ENCODE measurements around the gene KLF17. TPM values are rescaled to one million over a fixed set of nuclear protein-coding genes. Genes with fewer than 3 reads are reported as not detected.

Gene KLF17
- total and polyA plus RNA-seq, 2 experiments from 2014 or later = not detected

GRCh38 chr1:44072821-44073220 lies 45.8 kb upstream of the KLF17 start:
- Mint-ChIP-seq H3K27ac (no peak overlapping the region), H3K9me3 (0 out of 3 replicates have a peak, but pooled peaks cover 3% of the 10 kb centered on the region), H3K4me3 (no peak overlapping the region), H3K27me3 (ENCODE audit: insufficient read depth, low read depth, poor library complexity) (peaks cover 4% of the 10 kb centered on the region), H3K4me1 (peaks cover 20% of the 10 kb centered on the region), H3K36me3 (ENCODE audit: low read depth) (no peaks in the 10 kb centered on the region)
- Histone ChIP-seq H3K27me3 (ENCODE audit: insufficient read depth) (no peaks in the 10 kb centered on the region), H3K36me3 (ENCODE audit: insufficient read depth) (no peaks in the 10 kb centered on the region), H3K4me3 (no peak overlapping the region), H3F3A (replicated peaks; ENCODE audit: low read depth) (no peaks in the 10 kb centered on the region), H3K27ac (ENCODE audit: low read depth) (no peak overlapping the region), H3K79me2 (replicated peaks; ENCODE audit: insufficient read depth) (no peaks in the 10 kb centered on the region), H3K9me2 (ENCODE audit: insufficient read depth) (0 out of 2 replicates have a peak, but pooled peaks cover 2% of the 10 kb centered on the region), H3K4me1 (ENCODE audit: insufficient read depth) (0 out of 2 replicates have a peak, but pooled peaks cover 5% of the 10 kb centered on the region), H3K4me2 (no peak overlapping the region), H2AFZ (no peak overlapping the region), H4K20me1 (replicated peaks; ENCODE audit: insufficient read depth) (no peaks in the 10 kb centered on the region)
- TF ChIP-seq ZNF462 (CRISPR knock-in tag; IDR thresholded peaks at IDR 0.05) (no peak), ZNF114 (CRISPR knock-in tag; IDR thresholded peaks at IDR 0.05) (no peak), ZNF331 (CRISPR knock-in tag; IDR thresholded peaks at IDR 0.05; ENCODE audit: low read depth) (no peak), JUNB (IDR thresholded peaks at IDR 0.05; ENCODE audit: unreplicated experiment) (no peak), EZH2 (IDR thresholded peaks at IDR 0.05; ENCODE audit: low read depth, unreplicated experiment) (no peak), CTCF (conservative IDR thresholded peaks at IDR 0.05; ENCODE audit: low read depth in 2 of 2) (no peak), EZH2phosphoT487 (IDR thresholded peaks at IDR 0.05; ENCODE audit: unreplicated experiment) (no peak), NANOG (IDR thresholded peaks at IDR 0.05; ENCODE audit: borderline replicate concordance) (no peak), ETS1 (IDR thresholded peaks at IDR 0.05) (no peak), POLR2AphosphoS5 (IDR thresholded peaks at IDR 0.05; ENCODE audit: low read depth) (no peak), CREB1 (CRISPR knock-in tag; IDR thresholded peaks at IDR 0.05; ENCODE audit: low read depth) (no peak), STAT1 (IDR thresholded peaks at IDR 0.05; ENCODE audit: unreplicated experiment) (no peak), REST (IDR thresholded peaks at IDR 0.05; ENCODE audit: unreplicated experiment) (no peak)
- no peak for DNase-seq (ENCODE audit: low spot score)
- no peak for ATAC-seq

Measured in GM23338 (cell line).